Omental fat pad (tissue), 4 donors: Measurements from ENCODE around the gene ATP8B4. TPM values are rescaled to one million over a fixed set of nuclear protein-coding genes. Genes with fewer than 3 reads are reported as not detected.

Experiments used
- ATAC-seq: fragments of 150-250 bp; one replicate; pipeline ENCODE4 v1.9.1; 2016; ENCODE audit warnings: mild to moderate bottlenecking, moderate library complexity; ENCODE audit not compliant: low FRiP score
- DNase-seq: peaks from one replicate; pipeline ENCODE4 v3.0.0-alpha.2; 2019; ENCODE audit warnings: low spot score
- CTCF ChIP-seq, 3 donors: fragments of 450-650 bp; IDR thresholded peaks; one replicate each; pipeline ENCODE4 v1.5.1; 2016 to 2017; ENCODE audit warnings: antibody characterized with exemption in 3 of 3, mild to moderate bottlenecking in 3 of 3, moderate library complexity in 2 of 3
- total RNA-seq, 4 donors: library from RNA; depleted of rRNA; stranded (reverse); fragments of >200 nt; gene quantifications; one replicate each; pipeline ENCODE4 v1.1.0, GENCODE V29; 2016

The ATP8B4 gene
- total RNA-seq, 4 donors from 2014 or later, result 12.1 to 32.3 (median 16.5) TPM

- TF ChIP-seq CTCF (IDR thresholded peaks at IDR 0.05), result no peak
- no peak for DNase-seq
- no peak for ATAC-seq
Observed at GRCh38 chr15:50028326-50028725, 90.7 kb downstream of the ATP8B4 start.

- ATAC-seq, result no peak
- no peak for DNase-seq
- no peak for TF ChIP-seq CTCF (IDR thresholded peaks at IDR 0.05)
Observed at GRCh38 chr15:50024281-50024680, 94.8 kb downstream of the ATP8B4 start.

- ATAC-seq, result no peak
- DNase-seq, result no peak
Observed at GRCh38 chr15:50018491-50018890, 100.5 kb downstream of the ATP8B4 start.

GRCh38 chr15:50017522-50017921 is 101.5 kb downstream of the ATP8B4 start:
- ATAC-seq (peak; percentile 62), DNase-seq (no peak)
- TF ChIP-seq CTCF (IDR thresholded peaks at IDR 0.05), result no peak

More at GRCh38 chr15:50018491-50018890, 100.5 kb downstream of the ATP8B4 start:
- TF ChIP-seq CTCF (IDR thresholded peaks at IDR 0.05), result no peak

- no peak for TF ChIP-seq CTCF (IDR thresholded peaks at IDR 0.05)
- DNase-seq, result no peak
- ATAC-seq, result no peak
Observed at GRCh38 chr15:50016951-50017350, 102.1 kb downstream of the ATP8B4 start.

GRCh38 chr15:50012790-50013189 is 106.2 kb downstream of the ATP8B4 start:
- TF ChIP-seq CTCF (IDR thresholded peaks at IDR 0.05), result no peak
- no peak for ATAC-seq
- no peak for DNase-seq

GRCh38 chr15:50009634-50010033 is 109.4 kb downstream of the ATP8B4 start:
- DNase-seq (no peak), ATAC-seq (no peak)
- TF ChIP-seq CTCF (IDR thresholded peaks at IDR 0.05), result no peak
